Mesothelial cell of epicardium (in vitro differentiated cells): Measurements from ENCODE around the gene PLOD3. TPM values are rescaled to one million over a fixed set of nuclear protein-coding genes. Genes with fewer than 3 reads are reported as not detected.
A peak's percentile ranks its signal among the peaks of the same experiment; 100 is the strongest.

Experiments
- DNase-seq, 2 experiments: peaks; one replicate each; pipeline ENCODE4 v3.0.0; 2021; ENCODE audit warnings: low spot score in 2 of 2; ENCODE audit not compliant: unreplicated experiment in 2 of 2
- H3K27ac Mint-ChIP-seq: 2 replicates; pipeline ENCODE4 v1.8.0; 2021; ENCODE audit warnings: mixed read lengths
- H3K27me3 Mint-ChIP-seq: 2 replicates; pipeline ENCODE4 v1.8.0; 2021; ENCODE audit warnings: low read depth, mixed read lengths
- H3K36me3 Mint-ChIP-seq: 2 replicates; pipeline ENCODE4 v1.8.0; 2021; ENCODE audit warnings: mixed read lengths
- H3K4me1 Mint-ChIP-seq: 2 replicates; pipeline ENCODE4 v1.8.0; 2021; ENCODE audit warnings: mixed read lengths
- H3K4me3 Mint-ChIP-seq: 2 replicates; pipeline ENCODE4 v1.8.0; 2021; ENCODE audit warnings: mild to moderate bottlenecking, moderate library complexity, mixed read lengths
- H3K9me3 Mint-ChIP-seq: 2 replicates; pipeline ENCODE4 v1.8.0; 2021; ENCODE audit warnings: mixed read lengths
- total RNA-seq: library from RNA; stranded (reverse); gene quantifications from 3 replicates; pipeline ENCODE4 v1.2.1, GENCODE V29; 2021
- TF ChIP-seq, protein P1 (sequence below): fragments of 200-600 bp; sonication (generic); IDR thresholded peaks from one replicate; pipeline ENCODE4 v1.5.0; 2021; ENCODE audit warnings: antibody characterized with exemption; ENCODE audit not compliant: unreplicated experiment

The PLOD3 gene
- total RNA-seq, 1 donor from 2014 or later: 66.9 TPM

DNA sequence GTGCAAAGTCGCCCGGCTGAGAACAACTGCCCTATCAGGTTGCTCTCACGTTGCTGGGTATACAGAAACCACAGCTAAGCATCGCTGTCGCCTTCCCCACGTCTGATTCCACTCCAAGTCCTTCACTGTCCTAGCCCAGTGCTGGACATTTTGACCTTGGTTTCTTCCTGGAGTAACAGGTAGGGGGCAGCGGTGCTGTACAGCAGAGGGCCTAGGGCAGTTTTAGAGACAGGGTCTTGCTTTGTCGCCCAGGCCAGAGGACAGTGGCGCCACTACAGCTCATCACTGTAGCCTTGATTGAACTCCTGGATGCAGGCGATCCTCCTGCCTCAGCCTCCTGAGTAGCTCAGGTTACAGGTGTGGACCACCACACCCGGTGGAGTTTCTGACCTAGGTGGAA lies 17.7 kb upstream of the PLOD3 start:
- TF ChIP-seq, protein P1, sequence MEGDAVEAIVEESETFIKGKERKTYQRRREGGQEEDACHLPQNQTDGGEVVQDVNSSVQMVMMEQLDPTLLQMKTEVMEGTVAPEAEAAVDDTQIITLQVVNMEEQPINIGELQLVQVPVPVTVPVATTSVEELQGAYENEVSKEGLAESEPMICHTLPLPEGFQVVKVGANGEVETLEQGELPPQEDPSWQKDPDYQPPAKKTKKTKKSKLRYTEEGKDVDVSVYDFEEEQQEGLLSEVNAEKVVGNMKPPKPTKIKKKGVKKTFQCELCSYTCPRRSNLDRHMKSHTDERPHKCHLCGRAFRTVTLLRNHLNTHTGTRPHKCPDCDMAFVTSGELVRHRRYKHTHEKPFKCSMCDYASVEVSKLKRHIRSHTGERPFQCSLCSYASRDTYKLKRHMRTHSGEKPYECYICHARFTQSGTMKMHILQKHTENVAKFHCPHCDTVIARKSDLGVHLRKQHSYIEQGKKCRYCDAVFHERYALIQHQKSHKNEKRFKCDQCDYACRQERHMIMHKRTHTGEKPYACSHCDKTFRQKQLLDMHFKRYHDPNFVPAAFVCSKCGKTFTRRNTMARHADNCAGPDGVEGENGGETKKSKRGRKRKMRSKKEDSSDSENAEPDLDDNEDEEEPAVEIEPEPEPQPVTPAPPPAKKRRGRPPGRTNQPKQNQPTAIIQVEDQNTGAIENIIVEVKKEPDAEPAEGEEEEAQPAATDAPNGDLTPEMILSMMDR: no peak
- Mint-ChIP-seq H3K4me3 (no peak overlapping the region), H3K9me3 (no peaks in the 10 kb centered on the region), H3K36me3 (peaks cover 5% of the 10 kb centered on the region), H3K4me1 (peaks cover 32% of the 10 kb centered on the region), H3K27ac (no peak overlapping the region), H3K27me3 (no peaks in the 10 kb centered on the region)
- DNase-seq: no peak

DNA sequence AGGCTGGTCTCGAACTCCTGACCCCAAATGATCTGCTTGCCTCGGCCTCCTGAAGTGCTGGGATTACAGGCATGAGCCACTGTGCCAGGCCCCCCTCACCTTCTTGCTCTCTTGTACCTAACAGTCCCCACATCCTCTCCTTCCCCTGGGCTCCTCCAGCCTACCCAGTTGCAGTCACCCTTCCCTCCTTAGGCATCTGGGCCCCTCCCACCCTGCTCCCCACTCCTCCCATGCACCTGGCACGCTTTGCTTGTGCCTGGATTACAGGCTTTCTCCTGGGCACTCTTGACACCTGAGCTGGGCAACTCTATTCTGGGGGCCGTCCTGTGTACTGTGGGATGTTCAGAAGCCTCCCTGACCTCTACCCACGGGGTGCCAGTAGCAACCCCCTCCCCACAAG lies 17.3 kb upstream of the PLOD3 start:
- no peaks in the 10 kb centered on the region for H3K9me3 Mint-ChIP-seq
- no peak for DNase-seq
- H3K27me3 Mint-ChIP-seq: no peaks in the 10 kb centered on the region
- no peak overlapping the region for H3K4me3 Mint-ChIP-seq
- no peak overlapping the region for H3K27ac Mint-ChIP-seq
- peaks cover 32% of the 10 kb centered on the region for H3K4me1 Mint-ChIP-seq
- TF ChIP-seq, protein P1: no peak
- H3K36me3 Mint-ChIP-seq: peaks cover 5% of the 10 kb centered on the region

DNA sequence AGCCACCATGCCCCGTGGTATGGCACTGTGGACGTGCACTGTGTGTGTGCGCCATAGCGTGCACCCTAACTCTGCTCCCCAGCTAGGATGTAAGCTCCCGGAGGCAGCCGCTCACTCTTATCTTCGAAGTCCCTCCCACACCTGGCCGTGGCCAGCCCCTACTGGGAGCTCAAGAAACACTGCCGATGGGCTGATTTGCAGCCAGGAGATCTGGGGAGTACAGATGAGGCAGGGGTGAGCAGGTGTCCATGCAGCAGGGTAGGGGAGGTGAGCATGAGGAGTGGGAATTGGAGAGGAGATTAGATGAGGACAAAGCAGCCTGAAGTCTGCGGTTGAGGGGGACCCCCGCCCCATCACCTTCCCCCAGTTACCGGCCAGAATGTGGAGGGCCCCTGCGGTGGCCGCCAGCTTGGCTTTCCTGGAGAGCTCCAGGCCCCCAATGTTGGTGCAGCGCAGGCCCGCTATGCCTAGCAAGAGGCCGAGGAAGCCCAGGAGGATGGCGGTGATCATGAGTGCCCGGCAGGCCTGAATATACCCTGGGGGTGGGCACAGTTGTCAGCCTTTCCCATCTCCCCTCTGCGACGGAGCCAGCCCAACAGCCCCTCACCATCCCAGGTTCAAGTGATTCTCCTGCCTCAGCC lies 16.6 kb upstream of the PLOD3 start:
- no peak for DNase-seq
- H3K27ac Mint-ChIP-seq: no peak overlapping the region
- TF ChIP-seq, protein P1: no peak
- peaks cover 5% of the 10 kb centered on the region for H3K36me3 Mint-ChIP-seq
- no peaks in the 10 kb centered on the region for H3K27me3 Mint-ChIP-seq
- H3K4me3 Mint-ChIP-seq: no peak overlapping the region
- peaks cover 27% of the 10 kb centered on the region for H3K4me1 Mint-ChIP-seq
- no peaks in the 10 kb centered on the region for H3K9me3 Mint-ChIP-seq

DNA sequence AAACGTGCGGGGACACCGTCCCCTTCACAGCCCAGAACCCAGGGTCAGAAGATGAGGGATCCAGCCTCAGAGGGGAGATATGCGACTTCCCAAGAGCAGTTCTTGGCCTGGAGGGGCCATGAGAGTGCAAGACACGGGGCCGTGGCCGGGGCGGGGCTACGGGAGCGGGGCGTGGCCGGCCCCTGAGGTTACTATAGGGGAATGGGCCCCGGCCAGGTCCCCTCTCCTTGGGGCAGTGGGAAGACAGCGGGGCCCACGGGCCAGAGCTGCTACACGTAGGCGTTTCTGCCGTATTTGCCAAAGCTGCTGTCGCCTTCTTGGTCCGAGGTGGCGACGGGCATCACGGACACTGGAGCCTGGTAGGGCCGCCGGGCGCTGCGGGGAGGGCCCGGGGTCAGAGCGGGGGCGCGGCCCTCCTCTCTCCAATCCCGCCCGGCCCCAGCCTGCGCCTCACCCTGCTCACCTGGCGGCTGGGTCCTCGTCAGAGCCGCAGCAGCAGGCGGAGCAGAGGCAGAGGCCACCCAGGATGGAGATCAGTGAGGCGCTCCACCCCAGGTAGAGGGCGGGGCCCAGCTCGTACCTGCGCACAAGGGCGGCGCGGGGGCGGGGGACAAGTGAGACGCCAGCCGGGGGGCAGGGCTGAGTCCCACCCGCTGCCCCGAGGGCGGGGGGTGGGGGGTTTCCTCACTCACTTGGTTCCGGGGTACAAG lies 14.9 kb upstream of the PLOD3 start:
- Mint-ChIP-seq H3K9me3 (no peaks in the 10 kb centered on the region), H3K4me3 (peak overlapping the region; percentile 64), H3K27ac (peak overlapping the region; percentile 43), H3K27me3 (no peaks in the 10 kb centered on the region), H3K36me3 (peaks cover 11% of the 10 kb centered on the region), H3K4me1 (peaks cover 13% of the 10 kb centered on the region)
- TF ChIP-seq, protein P1: no peak
- DNase-seq: peak in 1 of 2 experiments; percentile 58

DNA sequence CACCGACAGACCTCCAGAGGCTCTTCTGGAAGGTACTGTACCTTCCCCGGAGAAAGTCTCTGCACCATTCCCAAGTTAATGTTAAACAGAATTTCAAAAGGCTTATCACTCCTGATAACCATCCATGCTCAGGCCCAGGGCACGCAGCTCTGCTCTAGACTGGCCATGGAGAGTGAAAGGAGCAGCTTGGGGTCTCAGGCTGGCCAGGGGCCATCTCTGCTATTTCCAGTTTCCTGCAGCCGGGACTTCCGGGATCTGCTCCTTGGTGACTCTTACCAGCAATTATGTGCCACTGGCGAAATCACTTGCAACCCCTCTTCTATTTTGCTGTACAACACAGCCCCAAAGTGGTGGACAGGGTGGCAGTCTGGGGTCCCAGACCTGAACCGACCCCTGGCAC lies 14.3 kb upstream of the PLOD3 start:
- Mint-ChIP-seq H3K4me1 (peaks cover 13% of the 10 kb centered on the region), H3K27ac (peak overlapping the region; percentile 43), H3K27me3 (no peaks in the 10 kb centered on the region), H3K9me3 (no peaks in the 10 kb centered on the region), H3K36me3 (peaks cover 15% of the 10 kb centered on the region), H3K4me3 (peak overlapping the region; percentile 64)
- no peak for DNase-seq
- TF ChIP-seq, protein P1: no peak
